Activated naive CD8-positive, alpha-beta T cell (primary cell): ENCODE results near the gene USP22.

Experiments used
- H3K27ac Mint-ChIP-seq: one replicate; pipeline ENCODE4 v1.8.0; 2021; ENCODE audit warnings: mixed read lengths
- H3K27me3 Mint-ChIP-seq: one replicate; pipeline ENCODE4 v1.8.0; 2021; ENCODE audit warnings: mixed read lengths
- H3K36me3 Mint-ChIP-seq: one replicate; pipeline ENCODE4 v1.8.0; 2021; ENCODE audit warnings: mixed read lengths
- H3K4me1 Mint-ChIP-seq: one replicate; pipeline ENCODE4 v1.8.0; 2021; ENCODE audit warnings: low read depth, mixed read lengths
- H3K4me3 Mint-ChIP-seq: one replicate; pipeline ENCODE4 v1.8.0; 2021; ENCODE audit warnings: mild to moderate bottlenecking, mixed read lengths
- H3K9me3 Mint-ChIP-seq: one replicate; pipeline ENCODE4 v1.8.0; 2021; ENCODE audit warnings: low read depth, mixed read lengths

The USP22 gene

GRCh38 chr17:20952183-20952582, 90.6 kb downstream of the USP22 start:
- H3K27ac Mint-ChIP-seq: no peak overlapping the region
- H3K4me1 Mint-ChIP-seq: no peaks in the 10 kb centered on the region
- no peaks in the 10 kb centered on the region for H3K36me3 Mint-ChIP-seq
- peaks cover 6% of the 10 kb centered on the region for H3K27me3 Mint-ChIP-seq
- no peak overlapping the region for H3K4me3 Mint-ChIP-seq
- no peaks in the 10 kb centered on the region for H3K9me3 Mint-ChIP-seq
